ENCODE data around the gene TTC22.
A peak's percentile ranks its signal among the peaks of the same experiment; 100 is the strongest.

The TTC22 gene

GRCh38 chr1:54833121-54833520, 32.0 kb upstream of the TTC22 start:
- DNase-seq = no peak

DNA sequence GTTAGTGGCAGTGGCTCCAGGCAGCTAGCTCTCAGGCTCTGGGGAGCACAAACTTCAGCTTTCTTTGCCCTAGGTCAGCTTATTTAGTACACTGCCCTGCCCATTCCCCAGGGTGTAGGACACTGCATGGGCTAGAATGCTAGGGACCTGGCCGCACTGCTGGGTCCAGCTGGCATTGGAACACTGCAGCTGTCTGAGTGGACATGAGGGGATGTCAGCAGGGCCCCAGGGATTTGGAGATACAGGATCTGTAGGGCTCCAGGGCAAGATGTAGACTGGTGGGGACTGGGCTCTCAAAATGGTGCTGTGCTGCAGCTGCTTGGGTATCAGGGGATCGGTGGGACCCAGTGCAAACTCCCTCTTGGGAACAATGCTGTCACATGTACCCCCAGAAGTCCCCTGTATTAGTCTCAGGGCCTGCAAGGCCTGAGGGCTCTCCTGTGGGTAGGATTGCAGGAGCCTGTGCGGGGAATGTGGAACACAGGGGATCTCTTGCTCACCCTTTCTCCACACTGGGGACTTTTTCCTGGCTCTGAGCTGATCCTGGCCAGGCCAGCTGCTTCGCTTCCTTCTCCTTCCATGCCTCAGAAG, 25.2 kb upstream of the TTC22 start:
- no peak for DNase-seq

GRCh38 chr1:54825696-54826095, 24.6 kb upstream of the TTC22 start:
- DNase-seq = no peak

DNA sequence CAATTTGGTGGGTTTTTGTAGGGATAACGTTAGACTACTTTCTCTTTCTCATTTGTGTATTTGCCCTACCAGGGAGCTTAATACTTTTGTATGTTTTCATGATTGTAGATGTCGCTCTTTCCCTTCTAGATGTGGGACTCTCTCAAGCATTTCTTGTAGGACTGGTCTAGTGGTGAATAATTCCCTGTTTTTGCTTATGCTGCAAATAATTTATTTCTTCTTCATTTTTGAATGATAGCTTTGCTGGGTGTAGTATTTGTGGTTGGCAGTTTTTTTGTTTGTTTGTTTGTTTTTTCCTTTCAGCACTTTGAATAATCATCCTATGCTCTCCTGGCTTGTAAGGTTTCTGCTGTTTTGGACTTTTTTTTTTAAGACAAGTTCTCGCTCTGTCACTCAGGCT, 22.5 kb upstream of the TTC22 start:
- no peak for DNase-seq

GRCh38 chr1:54819733-54820132, 18.6 kb upstream of the TTC22 start:
- DNase-seq = no peak

DNA sequence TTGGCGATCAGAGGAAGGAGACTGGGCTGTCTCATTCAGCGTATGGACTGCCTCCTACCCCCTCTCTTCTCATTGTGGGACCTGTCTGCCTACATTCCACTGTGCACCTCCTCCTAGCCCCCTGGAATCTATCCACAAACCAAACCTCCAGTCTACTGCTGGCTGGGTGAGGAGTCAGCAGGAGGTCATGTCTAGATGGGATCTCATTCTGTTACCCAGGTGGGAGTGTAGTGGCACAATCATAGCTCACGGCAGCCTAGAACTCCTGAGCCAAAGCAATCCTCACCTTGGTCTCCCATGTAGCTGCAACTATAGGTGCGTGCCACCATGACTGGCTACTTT, 18.0 kb upstream of the TTC22 start:
- DNase-seq = no peak

GRCh38 chr1:54818461-54819194, 17.5 kb upstream of the TTC22 start:
- DNase-seq = no peak

GRCh38 chr1:54816951-54817350, 15.8 kb upstream of the TTC22 start:
- no peak for DNase-seq

- DNase-seq = no peak
Observed at GRCh38 chr1:54816130-54816529, 15.0 kb upstream of the TTC22 start.

DNA sequence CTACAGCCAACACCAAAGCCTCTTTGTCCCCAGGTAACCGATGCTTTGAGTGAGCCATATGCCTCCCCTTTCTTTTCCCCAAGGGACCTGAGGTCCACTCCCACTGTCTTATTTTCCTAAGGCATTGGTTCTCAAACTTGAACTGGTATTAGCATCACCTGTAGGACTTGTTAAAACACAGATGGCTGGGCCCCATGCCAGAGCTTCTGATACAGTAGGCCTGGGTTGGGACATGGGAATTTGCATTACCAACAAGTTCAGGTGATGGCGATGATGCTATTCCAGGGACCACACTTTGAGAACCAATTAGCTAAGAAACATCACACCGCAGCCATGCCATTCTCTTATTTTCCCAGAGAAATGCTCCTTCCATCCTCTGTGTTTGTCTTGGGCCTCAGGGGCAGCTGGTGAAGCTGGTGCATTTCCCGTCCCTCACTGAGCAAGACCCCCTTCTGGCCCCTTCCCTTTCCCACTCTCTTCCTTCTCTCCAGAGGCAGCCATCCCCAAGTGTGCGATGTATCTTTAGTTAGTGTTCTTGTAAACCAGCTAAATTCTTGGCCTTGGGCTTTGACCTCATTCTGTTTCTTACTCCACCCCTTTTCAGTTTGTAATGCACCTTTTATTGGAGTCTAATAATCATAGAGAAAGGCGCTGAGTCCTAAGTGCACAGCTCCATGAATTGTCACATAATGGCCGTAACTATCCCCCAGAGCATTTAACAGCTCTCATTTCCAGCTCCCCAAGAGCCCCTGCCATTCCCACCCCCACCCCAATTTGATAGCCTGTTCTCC, 14.2 kb upstream of the TTC22 start:
- no peak for DNase-seq

DNA sequence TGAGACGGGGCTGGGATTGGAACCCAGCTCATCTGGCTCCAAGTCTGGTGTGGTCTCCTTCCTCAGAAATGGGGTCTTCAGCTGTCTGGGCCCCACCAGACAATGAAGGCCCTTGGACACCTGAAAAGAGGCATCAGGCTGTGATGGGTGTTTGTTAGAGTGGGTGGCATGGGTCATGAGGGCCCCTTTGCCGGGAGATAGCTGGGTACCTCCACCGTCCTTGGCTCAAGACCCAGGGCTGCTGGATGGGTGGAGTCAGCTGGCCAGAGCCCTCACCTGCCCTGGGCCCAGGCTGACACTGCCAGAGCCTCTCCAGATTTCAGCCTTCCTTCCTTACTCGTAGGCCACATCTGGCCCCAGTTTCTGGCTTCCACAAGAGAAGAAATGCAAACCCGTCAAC, 13.4 kb upstream of the TTC22 start:
- DNase-seq = no peak

GRCh38 chr1:54814126-54814498, 13.0 kb upstream of the TTC22 start:
- DNase-seq = no peak

GRCh38 chr1:54813485-54814125, 12.5 kb upstream of the TTC22 start:
- no peak for DNase-seq

- DNase-seq = no peak
Observed at GRCh38 chr1:54812801-54813484, 11.8 kb upstream of the TTC22 start.

DNA sequence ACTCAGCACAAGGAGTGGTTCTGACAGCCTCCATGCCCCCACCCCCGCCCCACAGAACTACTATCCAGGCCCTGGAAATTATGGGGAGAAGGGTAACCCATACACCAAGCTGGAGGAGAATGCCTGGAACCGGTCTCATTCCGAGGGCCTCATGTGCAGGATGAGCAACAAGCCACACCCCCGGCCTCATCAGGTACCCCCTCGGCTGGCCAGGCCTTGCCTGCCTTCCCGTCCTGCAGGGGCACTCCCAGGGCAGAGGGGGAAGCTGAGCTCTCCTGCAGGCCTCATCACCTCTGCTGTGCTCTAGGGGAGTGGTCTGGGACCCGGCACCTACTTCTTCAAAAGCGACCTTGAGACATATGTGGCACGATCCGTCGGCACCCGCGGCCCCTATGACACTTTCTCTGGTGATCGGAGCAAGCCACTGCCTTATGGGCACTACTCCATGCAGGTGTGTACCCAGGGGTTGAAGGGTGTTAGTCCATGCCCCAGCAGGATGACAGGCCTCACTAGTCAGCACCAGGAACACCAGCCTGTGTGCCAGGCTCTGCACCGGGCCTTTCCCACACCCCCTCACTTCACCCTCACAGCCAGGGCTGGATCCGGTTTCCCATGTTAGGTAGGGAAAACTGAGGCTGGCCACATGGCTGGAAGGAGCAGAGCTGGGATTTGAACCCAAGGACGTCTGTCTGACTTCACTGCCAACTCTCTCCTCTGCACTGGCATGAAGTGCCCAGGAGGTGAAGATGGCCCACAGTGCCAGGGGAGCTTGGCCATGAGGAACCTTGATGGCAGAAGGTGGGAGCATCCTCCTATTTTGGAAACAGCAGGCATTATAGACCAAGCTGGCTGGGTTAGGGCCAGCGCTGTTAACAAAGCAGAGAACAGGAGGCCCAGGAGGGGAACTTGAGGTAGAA, 10.9 kb upstream of the TTC22 start:
- DNase-seq = no peak

- no peak for DNase-seq
Observed at GRCh38 chr1:54811066-54811465, 9.9 kb upstream of the TTC22 start.

DNA sequence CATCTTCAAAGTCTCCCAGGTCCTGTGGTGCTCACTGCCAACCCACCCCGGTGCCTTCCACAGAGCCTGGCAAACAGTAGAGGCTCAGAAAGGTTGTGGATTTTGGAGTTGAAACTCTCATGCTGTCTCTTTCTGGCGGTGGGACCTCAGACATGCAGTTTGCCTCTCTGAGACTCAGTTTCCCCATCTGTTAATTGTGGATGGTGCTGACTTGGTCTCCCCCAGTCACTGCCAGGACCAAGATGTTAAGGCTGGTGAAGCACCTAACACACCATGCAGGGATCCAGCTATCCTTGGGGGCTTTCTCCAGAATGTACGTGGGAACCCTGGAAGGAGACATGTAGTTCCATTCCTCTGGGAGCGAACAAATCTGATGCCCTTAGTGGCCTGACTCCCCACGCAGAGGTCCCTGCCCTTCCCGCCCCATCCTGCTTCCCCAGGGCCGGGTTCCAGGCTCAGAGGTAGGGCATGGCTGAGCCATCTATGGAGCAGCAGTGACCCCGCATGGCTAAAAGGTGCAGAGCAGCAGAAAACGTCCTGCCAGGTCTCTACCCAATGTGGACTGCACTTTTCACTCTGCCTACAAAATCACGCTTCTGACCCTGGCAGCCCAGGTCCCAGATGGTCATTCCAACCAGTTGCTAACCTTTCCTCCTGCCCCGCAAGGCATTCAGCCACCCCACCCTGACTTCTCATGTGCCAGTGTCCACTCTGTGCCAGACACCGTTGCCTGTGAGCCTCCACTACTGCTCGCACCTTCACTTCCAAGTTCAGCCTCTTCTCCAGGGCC, 9.2 kb upstream of the TTC22 start:
- DNase-seq = peak; percentile 36

- no peak for DNase-seq
Observed at GRCh38 chr1:54809496-54810074, 8.5 kb upstream of the TTC22 start.

GRCh38 chr1:54808443-54809207, 7.5 kb upstream of the TTC22 start:
- no peak for DNase-seq

DNA sequence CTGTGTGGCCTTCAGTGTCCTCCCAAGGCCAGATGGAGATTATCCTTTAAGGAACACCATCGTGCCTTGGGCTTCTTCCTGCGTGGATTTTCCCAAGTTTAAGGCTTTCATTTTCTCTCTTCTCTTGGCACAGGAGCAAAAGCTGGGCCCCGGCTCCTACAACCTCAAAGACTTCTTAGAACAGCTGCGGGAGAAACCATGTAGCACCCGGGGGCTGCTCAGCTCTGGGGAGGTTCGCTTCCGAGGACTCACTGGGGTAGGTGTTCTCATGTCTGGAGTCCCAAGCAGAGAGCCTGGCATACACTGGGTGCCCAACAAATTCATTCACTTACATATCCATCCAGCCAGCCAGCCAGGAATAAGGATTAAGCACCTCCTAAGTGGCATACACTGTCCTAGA, 6.6 kb upstream of the TTC22 start:
- no peak for DNase-seq

Data from GDM1 (cell line).